Activated CD8-positive, alpha-beta memory T cell treated with anti-CD3 and anti-CD28 coated beads for 24 hours (primary cell): ENCODE results near the gene LIMK2.
A peak's percentile ranks its signal among the peaks of the same experiment; 100 is the strongest.

Experiments
- DNase-seq: peaks from one replicate; pipeline ENCODE4 v3.0.0-alpha.2; 2020

Gene LIMK2

GRCh38 chr22:31275576-31275975 lies 63.5 kb downstream of the LIMK2 start:
- no peak for DNase-seq

- DNase-seq, result no peak
Measured at GRCh38 chr22:31276426-31277167, 64.5 kb downstream of the LIMK2 start.

GRCh38 chr22:31277741-31278140 lies 65.6 kb downstream of the LIMK2 start:
- DNase-seq, result no peak

GRCh38 chr22:31278151-31278621 lies 66.1 kb downstream of the LIMK2 start:
- peak; percentile 69 for DNase-seq

GRCh38 chr22:31278626-31279326 lies 66.7 kb downstream of the LIMK2 start:
- DNase-seq, result peak; percentile 64

- no peak for DNase-seq
Measured at GRCh38 chr22:31279327-31279669, 67.2 kb downstream of the LIMK2 start.

- DNase-seq, result no peak
Measured at GRCh38 chr22:31279821-31280505, 67.9 kb downstream of the LIMK2 start.

- DNase-seq, result no peak
Measured at GRCh38 chr22:31281733-31282132, 69.6 kb downstream of the LIMK2 start.

GRCh38 chr22:31282748-31283468 lies 70.8 kb downstream of the LIMK2 start:
- DNase-seq, result no peak

- DNase-seq, result no peak
Measured at GRCh38 chr22:31284281-31285155, 72.4 kb downstream of the LIMK2 start.

- peak; percentile 74 for DNase-seq
Measured at GRCh38 chr22:31286360-31287255, 74.5 kb downstream of the LIMK2 start.

GRCh38 chr22:31287818-31288495 lies 75.9 kb downstream of the LIMK2 start:
- DNase-seq, result no peak

GRCh38 chr22:31288496-31289240 lies 76.6 kb downstream of the LIMK2 start:
- no peak for DNase-seq

- DNase-seq, result no peak
Measured at GRCh38 chr22:31289344-31289743, 77.2 kb downstream of the LIMK2 start.

GRCh38 chr22:31290494-31291471 lies 78.7 kb downstream of the LIMK2 start:
- DNase-seq, result peak; percentile 96

GRCh38 chr22:31291481-31292235 lies 79.6 kb downstream of the LIMK2 start:
- DNase-seq, result peak; percentile 70

- peak; percentile 89 for DNase-seq
Measured at GRCh38 chr22:31292236-31292989, 80.3 kb downstream of the LIMK2 start, which contains the start of gene PIK3IP1. Gene PIK3IP1 (minus strand): TSS chr22:31292488. CDS start chr22:31292344, 144 bp downstream.
